Astrocyte of the spinal cord (primary cell): ENCODE data around the gene HLA-B.
"Not testable (repeated sequence)": the region's sequence is repeated elsewhere in the genome, so short reads cannot be mapped to it uniquely, and the experiment has no call there.

Experiments used
- DNase-seq: peaks from one replicate; pipeline ENCODE4 v3.0.0; 2011; ENCODE audit warnings: low read depth, low spot score
- H3K4me3 ChIP-seq: 2 replicates; pipeline ENCODE4 v1.5.1; 2011; ENCODE audit warnings: low read depth, mild to moderate bottlenecking, low read length, moderate library complexity
- CTCF ChIP-seq: IDR thresholded peaks from 2 replicates; pipeline ENCODE4 v1.5.1; 2012; ENCODE audit warnings: low read depth, mild to moderate bottlenecking, low read length, inconsistent platforms
- in situ Hi-C: cut with HindIII; loops from 2 replicates; pipeline ENCODE4 v1.10.0; 2017; ENCODE audit warnings: low sequenced_read_pairs

The HLA-B gene

GRCh38 chr6:31356946-31357466, at the start of gene HLA-B:
HLA-B (minus strand) TSS chr6:31357179; CDS start chr6:31357158, 21 bp downstream.
- H3K4me3 ChIP-seq = peak within 1 kb of the TSS; percentile 61
- TF ChIP-seq CTCF = no peak
- in situ Hi-C loops = no loop called here
- peak; percentile 71 for DNase-seq

- no peak for TF ChIP-seq CTCF
- in situ Hi-C loops = no loop called here
- H3K4me3 ChIP-seq = no peak overlapping the region
- DNase-seq = no peak
Measured at GRCh38 chr6:31405996-31406395, 49.0 kb upstream of the HLA-B start.

- in situ Hi-C loops, DNase-seq: not testable (repeated sequence)
- H3K4me3 ChIP-seq = peak overlapping the region; percentile 70
Measured at GRCh38 chr6:31404061-31404364, 47.0 kb upstream of the HLA-B start.

GRCh38 chr6:31403283-31404060, 46.5 kb upstream of the HLA-B start, which contains the start of gene MICA:
MICA (plus strand) TSS chr6:31403595; CDS start chr6:31403633, 38 bp downstream.
- no peak for TF ChIP-seq CTCF
- in situ Hi-C loops = no loop called here
- DNase-seq = peak; percentile 87
- H3K4me3 ChIP-seq = peak within 1 kb of the TSS; percentile 70

GRCh38 chr6:31402324-31403282, 45.6 kb upstream of the HLA-B start:
- in situ Hi-C loops = no loop called here
- TF ChIP-seq CTCF = no peak
- DNase-seq = no peak
- H3K4me3 ChIP-seq = peak overlapping the region; percentile 70

- TF ChIP-seq CTCF = no peak
- DNase-seq = peak; percentile 66
- in situ Hi-C loops = no loop called here
- peak overlapping the region; percentile 69 for H3K4me3 ChIP-seq
Measured at GRCh38 chr6:31401403-31401802, 44.4 kb upstream of the HLA-B start.
